Dermis microvascular lymphatic vessel endothelial cell (primary cell): ENCODE data around the gene SH3RF3. TPM values are rescaled to one million over a fixed set of nuclear protein-coding genes. Genes with fewer than 3 reads are reported as not detected.

ENCODE experiments used
- DNase-seq, 2 donors: peaks; one replicate each; pipeline versions ENCODE4 v3.0.0 to v3.0.0-alpha.2; 2010; ENCODE audit warnings: low read depth in 2 of 2
- total RNA-seq: library from RNA; depleted of rRNA; stranded (reverse); fragments of >200 nt; gene quantifications from 2 replicates; pipeline ENCODE4 v1.2.1, GENCODE V29; 2014

The SH3RF3 gene
- total RNA-seq, 1 donor from 2014 or later = 4.5 TPM

DNA sequence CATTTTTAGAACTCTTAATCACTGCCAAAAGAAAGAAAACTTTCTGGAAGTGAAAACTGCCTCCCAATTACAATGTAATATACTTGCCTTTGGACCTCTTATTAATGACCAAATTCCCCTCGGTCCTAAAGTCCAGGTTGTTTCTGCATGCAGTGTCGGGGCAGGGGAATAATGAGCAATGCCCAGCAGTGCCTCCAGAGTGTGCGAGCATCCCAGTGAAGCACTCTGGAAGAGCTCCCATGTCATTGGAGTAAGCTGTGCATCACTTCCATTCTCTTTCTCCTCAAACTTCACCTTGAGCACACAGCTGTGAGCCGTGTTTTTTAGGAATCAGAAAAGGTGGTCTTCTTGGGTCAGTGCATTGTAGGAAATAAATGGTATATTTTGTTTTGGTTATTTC is 107.1 kb downstream of the SH3RF3 start:
- DNase-seq = no peak

DNA sequence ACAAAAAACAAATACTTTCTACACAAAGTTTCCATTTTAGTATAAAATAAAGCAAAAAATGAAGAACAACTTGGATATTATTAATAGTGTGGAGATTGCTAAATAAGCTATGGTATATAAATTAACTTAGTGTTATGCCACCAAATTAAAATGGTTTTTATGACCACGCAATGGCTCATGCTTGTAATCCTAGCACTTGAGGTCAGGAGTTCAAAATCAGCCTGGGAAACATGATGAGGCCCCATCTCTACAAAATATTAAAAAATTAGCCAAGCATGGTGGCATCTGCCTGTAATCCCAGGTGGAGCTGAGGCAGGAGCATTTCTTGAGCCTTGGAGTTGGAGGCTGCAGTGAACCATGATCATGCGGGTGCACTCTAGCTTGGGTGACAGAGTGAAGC is 108.8 kb downstream of the SH3RF3 start:
- DNase-seq = no peak

GRCh38 chr2:109238580-109238979 is 109.6 kb downstream of the SH3RF3 start:
- DNase-seq = peak; percentile 43 to 89

DNA sequence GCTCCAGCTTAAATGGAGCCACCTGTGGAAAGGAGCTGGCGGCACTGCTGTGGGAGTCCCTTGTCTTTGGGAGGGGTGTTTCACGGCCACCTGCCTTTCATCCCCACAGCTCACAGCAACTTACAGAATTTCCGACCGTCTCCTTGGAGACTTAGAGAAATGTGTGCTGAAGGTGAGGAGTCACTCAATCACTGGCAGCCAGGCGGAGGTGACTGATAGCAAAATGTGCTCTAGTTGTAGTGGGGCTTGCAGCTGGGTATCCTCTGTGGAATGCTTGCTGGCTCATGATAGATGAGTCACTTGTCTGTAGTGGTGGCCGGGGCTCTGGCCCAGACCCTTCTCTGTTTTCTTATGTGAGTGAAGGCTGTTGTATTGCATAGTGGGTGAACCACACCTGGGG is 110.7 kb downstream of the SH3RF3 start:
- peak; percentile 30 to 92 for DNase-seq

- DNase-seq = no peak
Observed at GRCh38 chr2:109242210-109242653, 113.2 kb downstream of the SH3RF3 start.

DNA sequence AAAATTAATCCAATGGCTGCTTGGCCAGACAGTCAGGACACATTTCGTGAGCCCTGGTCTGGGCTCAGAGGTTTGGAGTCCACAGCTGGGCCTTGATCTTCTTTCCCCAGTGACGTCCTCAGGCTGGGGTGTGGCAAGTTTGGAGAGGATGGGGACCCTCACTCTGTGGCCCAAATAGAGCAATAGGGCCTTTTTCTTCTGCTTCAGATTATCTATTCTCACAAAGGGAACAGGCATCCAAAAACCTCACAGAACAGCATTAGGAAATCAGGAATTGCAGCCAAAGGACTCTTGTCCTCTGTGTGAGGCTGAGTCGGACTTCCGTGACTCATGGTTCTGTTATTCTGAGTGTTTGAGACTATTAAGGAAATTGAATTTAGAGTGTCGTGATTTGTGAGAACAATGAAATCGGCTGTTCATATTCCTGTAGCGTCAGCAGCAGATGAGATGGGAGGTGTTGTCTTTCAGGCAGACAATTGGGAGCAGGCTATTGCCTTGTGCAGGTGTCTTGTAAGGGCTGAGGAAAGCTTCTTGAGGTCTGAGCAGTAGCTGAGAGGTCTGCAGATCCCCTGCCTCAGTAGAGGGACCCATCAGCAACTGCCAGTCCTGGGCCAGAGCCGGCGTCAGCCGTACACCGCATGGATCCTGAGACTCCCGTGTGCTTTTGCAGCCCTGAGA is 113.8 kb downstream of the SH3RF3 start:
- peak; percentile 70 to 84 for DNase-seq

DNA sequence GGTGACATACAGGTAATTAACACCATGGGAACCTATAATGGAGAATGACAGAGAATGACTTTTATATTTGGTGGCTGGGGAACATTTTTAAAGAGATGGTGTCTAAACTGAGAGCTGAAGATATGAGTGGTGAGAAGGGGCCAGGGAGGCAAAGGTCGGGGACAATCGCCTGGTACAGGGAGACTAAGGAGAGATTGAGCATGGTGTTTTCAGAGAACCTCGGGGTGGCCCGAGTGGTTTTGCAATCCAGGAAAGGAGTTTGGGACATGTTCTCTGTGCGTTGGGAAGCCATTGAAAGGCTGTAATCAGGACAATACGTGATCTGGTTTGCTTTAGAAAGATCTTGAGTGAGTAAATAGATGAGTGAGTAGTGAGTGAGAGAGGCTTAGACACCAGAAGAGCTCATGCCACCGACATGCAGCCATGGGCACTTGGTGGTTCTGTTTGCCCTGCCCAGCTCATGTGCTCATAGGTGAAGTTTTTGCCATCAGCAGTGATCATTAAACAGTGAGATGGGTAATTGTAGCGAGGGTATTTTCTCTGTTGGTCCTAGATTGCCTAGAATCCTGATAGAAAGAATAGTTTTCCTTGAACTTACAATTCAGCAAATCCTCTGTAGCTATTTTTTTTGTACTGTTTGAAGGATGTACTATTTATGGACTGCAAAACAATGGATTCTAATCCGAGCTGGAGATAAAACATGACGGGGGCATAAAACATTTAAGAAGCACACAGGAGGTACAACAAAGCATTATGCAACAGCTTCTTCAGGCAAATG is 114.7 kb downstream of the SH3RF3 start:
- DNase-seq = no peak

DNA sequence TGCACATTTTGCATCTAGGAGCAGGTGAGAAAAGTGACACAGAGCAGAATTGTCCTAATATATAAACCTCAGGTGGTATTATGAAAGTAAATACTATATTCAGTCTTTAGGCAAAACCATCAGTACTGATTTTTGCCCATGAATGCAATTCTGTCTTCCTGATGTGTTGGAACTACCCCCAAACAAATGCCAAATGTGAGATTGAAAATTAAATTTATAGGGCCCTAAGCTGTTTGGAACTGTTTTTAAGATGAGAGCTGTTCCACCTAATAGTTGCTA is 115.2 kb downstream of the SH3RF3 start:
- DNase-seq = no peak

- no peak for DNase-seq
Observed at GRCh38 chr2:109244750-109245382, 115.9 kb downstream of the SH3RF3 start.

DNA sequence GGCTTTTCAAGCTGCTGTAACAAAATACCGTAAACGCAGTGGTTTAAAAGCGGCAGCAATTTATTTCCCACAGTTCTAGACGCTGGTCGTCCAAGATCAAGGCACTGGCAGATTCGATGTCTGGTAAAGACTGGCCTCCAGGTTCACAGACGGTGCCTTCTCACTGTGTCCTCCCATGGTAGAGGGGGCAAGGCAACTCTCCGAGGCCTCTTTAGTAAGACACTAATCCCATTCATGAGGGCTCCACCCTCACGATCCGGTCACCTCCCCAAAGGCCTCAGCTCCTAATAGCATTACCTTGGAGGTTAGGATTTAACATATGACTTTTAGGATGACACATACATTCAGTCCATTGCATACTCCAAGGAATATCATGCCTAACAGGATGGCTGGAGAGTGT is 117.2 kb downstream of the SH3RF3 start:
- no peak for DNase-seq

DNA sequence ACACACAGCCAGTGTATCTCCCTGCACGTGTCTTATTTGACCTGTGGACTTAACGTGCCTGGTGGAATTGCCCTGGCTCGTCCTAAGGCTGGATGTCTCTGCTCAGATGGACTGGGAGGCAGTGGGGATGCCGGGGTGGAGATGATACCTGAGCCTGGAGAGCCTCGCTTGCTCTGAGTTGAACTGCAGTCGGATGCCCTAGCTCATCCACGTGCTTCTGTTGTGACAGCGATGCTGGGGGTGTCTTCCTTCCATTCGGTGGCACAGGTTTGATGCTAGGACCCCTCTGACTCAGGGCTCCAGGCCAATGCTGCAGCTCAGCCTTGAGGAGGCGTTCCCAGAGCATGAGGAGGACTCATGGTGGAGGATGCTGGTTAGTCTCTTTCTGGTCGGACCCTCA is 117.6 kb downstream of the SH3RF3 start:
- DNase-seq = no peak

- DNase-seq = no peak
Observed at GRCh38 chr2:109247340-109247739, 118.3 kb downstream of the SH3RF3 start.

- DNase-seq = peak in 1 of 2 donors; percentile 49
Observed at GRCh38 chr2:109247812-109248211, 118.8 kb downstream of the SH3RF3 start.

- no peak for DNase-seq
Observed at GRCh38 chr2:109248590-109248989, 119.6 kb downstream of the SH3RF3 start.

DNA sequence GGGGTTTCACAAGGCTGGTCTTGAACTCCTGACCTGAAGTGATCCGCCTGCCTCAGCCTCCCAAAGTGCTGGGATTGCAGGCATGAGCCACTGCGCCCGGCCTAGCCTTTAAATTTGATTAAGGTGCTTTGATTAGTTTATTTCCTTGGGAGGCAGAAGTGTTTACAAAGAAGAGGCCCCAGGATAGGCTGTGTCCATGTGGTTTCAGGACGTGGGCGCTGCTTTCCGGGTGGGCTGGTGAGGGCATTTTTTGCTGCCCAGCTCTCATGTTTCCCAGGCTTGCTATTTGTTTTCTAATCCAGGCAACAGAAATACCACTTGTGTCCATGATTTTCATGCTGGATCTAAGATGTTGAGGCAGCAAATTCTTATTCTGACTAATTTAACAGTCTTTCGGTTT is 124.2 kb downstream of the SH3RF3 start:
- no peak for DNase-seq

- DNase-seq = no peak
Observed at GRCh38 chr2:109254174-109254904, 125.3 kb downstream of the SH3RF3 start.

- DNase-seq = no peak
Observed at GRCh38 chr2:109255654-109256053, 126.6 kb downstream of the SH3RF3 start.

- no peak for DNase-seq
Observed at GRCh38 chr2:109256111-109256510, 127.1 kb downstream of the SH3RF3 start.

DNA sequence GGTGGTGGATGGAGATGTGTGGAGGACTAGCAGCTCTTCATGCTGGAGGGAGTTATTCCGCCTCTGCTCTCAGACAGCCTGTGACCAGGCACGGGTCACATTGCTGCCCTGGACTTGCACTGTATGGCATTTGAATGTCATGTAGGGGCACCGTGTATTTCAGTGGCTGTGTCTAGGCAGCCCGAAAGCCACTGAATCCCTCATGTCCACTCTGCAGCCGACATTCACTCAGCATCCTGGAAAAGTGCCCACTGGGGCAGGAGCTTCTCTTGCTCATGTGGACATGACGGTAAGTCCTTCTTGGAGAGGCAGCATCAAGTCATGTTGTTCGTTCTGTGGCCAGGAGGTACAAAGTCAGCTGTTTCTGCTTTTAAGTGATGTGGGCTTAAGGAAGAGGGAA is 127.9 kb downstream of the SH3RF3 start:
- DNase-seq = peak in 1 of 2 donors; percentile 37

DNA sequence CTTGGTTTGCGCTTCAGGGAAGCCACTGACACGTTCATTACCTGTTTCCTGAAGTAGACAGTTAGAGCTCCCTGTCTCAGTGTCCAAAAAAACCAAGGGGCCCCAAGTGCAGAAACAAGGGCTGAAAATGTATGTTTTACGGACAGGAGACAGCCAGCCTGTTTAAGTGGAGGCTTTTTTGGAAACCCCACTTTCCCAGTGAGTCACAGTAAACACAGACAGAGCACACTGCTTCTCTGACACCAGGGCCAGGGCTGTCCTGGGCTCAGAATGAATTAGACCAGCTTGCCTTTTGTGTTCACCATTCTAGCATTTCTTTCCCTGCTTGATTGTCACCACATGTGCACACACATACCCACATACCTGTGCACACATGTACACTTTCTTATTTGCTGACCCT is 128.6 kb downstream of the SH3RF3 start:
- no peak for DNase-seq

DNA sequence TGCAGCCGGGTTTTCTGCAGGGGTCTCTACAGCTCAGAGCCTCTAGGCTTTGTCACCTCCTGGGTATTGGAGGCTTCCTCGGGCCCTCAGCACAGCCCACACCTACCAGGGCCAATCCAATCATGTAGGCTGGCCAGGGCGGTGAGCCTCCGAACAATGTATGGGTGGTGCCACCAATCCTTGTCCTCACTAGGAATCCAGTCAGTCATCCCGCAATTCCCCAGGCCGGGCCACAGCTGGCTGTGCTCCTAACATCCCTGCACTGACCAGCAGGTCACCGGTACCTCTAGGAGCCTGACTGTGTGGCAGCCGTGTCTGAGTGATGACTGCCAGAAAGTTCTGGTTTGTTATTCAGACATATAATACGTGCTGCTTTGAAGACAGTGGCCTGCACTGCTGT is 129.4 kb downstream of the SH3RF3 start:
- no peak for DNase-seq

DNA sequence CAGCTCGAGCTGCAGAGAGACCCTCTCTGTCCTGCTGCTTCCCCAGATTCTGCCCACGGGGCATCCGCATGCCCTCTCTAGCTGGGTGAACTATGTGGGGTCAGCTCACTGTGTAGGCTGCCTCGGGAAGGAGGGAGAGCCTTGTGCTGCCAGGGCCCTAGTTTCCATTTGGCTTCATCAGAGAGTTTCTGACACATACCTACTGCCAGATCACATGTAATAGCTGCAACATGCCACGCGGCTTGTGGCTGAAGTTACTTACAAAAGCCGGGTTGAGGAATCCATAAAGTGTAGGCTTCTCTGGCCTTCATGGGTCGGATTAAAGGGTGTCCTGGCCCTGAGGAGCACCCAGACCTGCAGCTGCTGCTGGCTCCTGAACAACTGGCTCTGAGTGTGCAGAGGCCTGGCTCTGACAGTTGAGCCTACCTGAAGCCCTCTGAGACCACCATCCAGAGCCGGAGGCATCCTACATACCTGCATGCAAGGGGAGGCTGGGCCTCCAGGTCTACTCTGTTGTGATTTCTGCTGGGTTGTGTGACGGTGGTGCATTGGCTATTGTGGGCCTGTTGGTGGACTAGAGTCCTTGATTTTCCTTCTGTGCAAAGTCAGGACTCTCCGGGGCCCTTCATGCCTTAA is 130.0 kb downstream of the SH3RF3 start:
- no peak for DNase-seq
